IMR-90 (cell line): ENCODE measurements around the gene CENPP. TPM values are rescaled to one million over a fixed set of nuclear protein-coding genes. Genes with fewer than 3 reads are reported as not detected.
A peak's percentile ranks its signal among the peaks of the same experiment; 100 is the strongest.

Source experiments
- ATAC-seq: fragments of 200-7000 bp; cut with Tn5 transposase; 2 replicates; pipeline ENCODE4 v1.9.1; 2020; ENCODE audit warnings: low read depth, mild to moderate bottlenecking, moderate library complexity
- BruUV-seq: library from RNA; stranded (reverse); fragments of 400-500 nt; replicated peaks from 2 replicates; lab custom pipeline; 2021; lab: Mats Ljungman, UMichigan
- CTCF ChIA-PET: fragments of 300-600 bp; formaldehyde crosslinking; extraction: SDS; loops from one replicate; lab custom pipeline; 2021; ENCODE audit warnings: antibody characterized with exemption; lab: Yijun Ruan, JAX
- POLR2A ChIA-PET: fragments of 300-600 bp; sonication (Branson Sonifier 250); formaldehyde crosslinking; loops from one replicate; lab custom pipeline; 2022; ENCODE audit warnings: antibody characterized with exemption; ENCODE audit not compliant: unreplicated experiment; lab: Charles Lee
- DNase-seq: peaks from one replicate; pipeline ENCODE4 v3.0.0; 2013
- H2AFZ ChIP-seq: replicated peaks from 2 replicates; pipeline ENCODE3; 2013; ENCODE audit warnings: low read length, mild to moderate bottlenecking; ENCODE audit not compliant: poor library complexity
- H2AK5ac ChIP-seq: 2 replicates; pipeline ENCODE4 v1.6.1; 2013; ENCODE audit warnings: low read depth, low read length, inconsistent platforms
- H2AK9ac ChIP-seq: replicated peaks from 2 replicates; pipeline ENCODE3; 2013; ENCODE audit warnings: mild to moderate bottlenecking, low read depth, low read length, moderate library complexity; ENCODE audit not compliant: poor library complexity
- H2BK120ac ChIP-seq: 2 replicates; pipeline ENCODE4 v1.6.1; 2013; ENCODE audit warnings: low read depth, low read length, inconsistent platforms
- H2BK15ac ChIP-seq: 3 replicates; pipeline ENCODE4 v1.6.1; 2013; ENCODE audit warnings: low read depth, low read length, inconsistent platforms
- H2BK20ac ChIP-seq: 2 replicates; pipeline ENCODE4 v1.6.1; 2013; ENCODE audit warnings: low read depth, mild to moderate bottlenecking, inconsistent platforms, low read length, moderate library complexity
- H2BK5ac ChIP-seq: 2 replicates; pipeline ENCODE4 v1.6.1; 2013; ENCODE audit warnings: mild to moderate bottlenecking, low read depth, low read length, inconsistent platforms; ENCODE audit not compliant: poor library complexity, severe bottlenecking
- H3K14ac ChIP-seq: replicated peaks from 2 replicates; pipeline ENCODE4 v1.6.1; 2013; ENCODE audit warnings: low read depth, low read length, inconsistent platforms
- H3K18ac ChIP-seq: 2 replicates; pipeline ENCODE4 v1.6.1; 2013; ENCODE audit warnings: low read depth, low read length, control low read depth
- H3K23ac ChIP-seq: 2 replicates; pipeline ENCODE4 v1.6.1; 2013; ENCODE audit warnings: low read depth, low read length, inconsistent platforms
- H3K27ac ChIP-seq: 2 replicates; pipeline ENCODE4 v1.5.1; 2013; ENCODE audit warnings: mild to moderate bottlenecking, control low read depth, low read length; ENCODE audit not compliant: insufficient read depth
- H3K27me3 ChIP-seq: 2 replicates; pipeline ENCODE4 v1.6.1; 2013; ENCODE audit warnings: low read length; ENCODE audit not compliant: control insufficient read depth, insufficient read depth
- H3K36me3 ChIP-seq: 2 replicates; pipeline ENCODE4 v1.6.1; 2013; ENCODE audit warnings: low read length, mixed read lengths; ENCODE audit not compliant: control insufficient read depth, insufficient read depth
- H3K4ac ChIP-seq: 2 replicates; pipeline ENCODE4 v1.6.1; 2013; ENCODE audit warnings: low read depth, low read length, inconsistent platforms
- H3K4me1 ChIP-seq: 2 replicates; pipeline ENCODE4 v1.6.1; 2013; ENCODE audit warnings: low read length, mixed read lengths; ENCODE audit not compliant: control insufficient read depth, insufficient read depth
- H3K4me2 ChIP-seq: 2 replicates; pipeline ENCODE4 v1.6.1; 2013; ENCODE audit warnings: low read depth, mild to moderate bottlenecking, control low read depth, low read length, moderate library complexity
- H3K4me3 ChIP-seq: 2 replicates; pipeline ENCODE4 v1.5.1; 2013; ENCODE audit warnings: low read depth, mild to moderate bottlenecking, control low read depth, low read length, moderate library complexity; ENCODE audit not compliant: insufficient read depth
- H3K56ac ChIP-seq: 2 replicates; pipeline ENCODE4 v1.6.1; 2013; ENCODE audit warnings: low read length, inconsistent platforms; ENCODE audit not compliant: insufficient read depth; ENCODE audit errors: extremely low read depth
- H3K79me1 ChIP-seq, 2 experiments: 2 replicates each; pipeline ENCODE4 v1.6.1; 2013; ENCODE audit warnings: low read length in 2 of 2, inconsistent platforms in 1 of 2, low read depth in 1 of 2
- H3K9ac ChIP-seq: 2 replicates; pipeline ENCODE4 v1.6.1; 2013; ENCODE audit warnings: low read depth, low read length, control low read depth
- H3K9me1 ChIP-seq: 2 replicates; pipeline ENCODE4 v1.6.1; 2013; ENCODE audit warnings: low read length, inconsistent platforms; ENCODE audit not compliant: insufficient read depth
- H3K9me3 ChIP-seq: 2 replicates; pipeline ENCODE4 v1.6.1; 2013; ENCODE audit warnings: low read length; ENCODE audit not compliant: control insufficient read depth, insufficient read depth
- H4K20me1 ChIP-seq: 2 replicates; pipeline ENCODE4 v1.6.1; 2013; ENCODE audit warnings: low read length, inconsistent platforms; ENCODE audit not compliant: insufficient read depth
- H4K5ac ChIP-seq: 2 replicates; pipeline ENCODE4 v1.6.1; 2013; ENCODE audit warnings: mild to moderate bottlenecking, low read depth, low read length, control low read depth
- H4K8ac ChIP-seq, 2 experiments: 2 replicates each; pipeline ENCODE4 v1.6.1; 2013; ENCODE audit warnings: low read depth in 2 of 2, low read length in 2 of 2, control low read depth in 1 of 2, inconsistent platforms in 1 of 2
- H4K91ac ChIP-seq: 2 replicates; pipeline ENCODE4 v1.6.1; 2013; ENCODE audit warnings: low read depth, low read length, inconsistent platforms; ENCODE audit not compliant: insufficient read depth
- BHLHE40 ChIP-seq: fragments of 150-350 bp; IDR thresholded peaks from 2 replicates; pipeline ENCODE4 v1.6.1; 2016; ENCODE audit warnings: mild to moderate bottlenecking, low read depth, low read length
- CEBPB ChIP-seq: IDR thresholded peaks from 2 replicates; pipeline ENCODE4 v1.6.1; 2012; ENCODE audit warnings: low read depth, low read length, improper control_type of control experiment
- CHD1 ChIP-seq: IDR thresholded peaks from 2 replicates; pipeline ENCODE4 v1.6.1; 2012; ENCODE audit warnings: low read depth, low read length, improper control_type of control experiment
- CTCF ChIP-seq: conservative IDR thresholded peaks from 2 replicates; pipeline ENCODE4 v1.5.1; 2012; ENCODE audit warnings: mild to moderate bottlenecking, low read depth, low read length, improper control_type of control experiment
- ELK1 ChIP-seq: fragments of 150-350 bp; IDR thresholded peaks from 2 replicates; pipeline ENCODE4 v1.6.1; 2016; ENCODE audit warnings: low read depth, mild to moderate bottlenecking, low read length, moderate library complexity, borderline replicate concordance
- FOS ChIP-seq: fragments of 150-350 bp; IDR thresholded peaks from 2 replicates; pipeline ENCODE4 v1.6.1; 2016; ENCODE audit warnings: low read depth, low read length
- MAFK ChIP-seq: IDR thresholded peaks from 2 replicates; pipeline ENCODE4 v1.6.1; 2012; ENCODE audit warnings: low read depth, low read length, improper control_type of control experiment
- MAZ ChIP-seq: IDR thresholded peaks from 2 replicates; pipeline ENCODE4 v1.6.1; 2012; ENCODE audit warnings: low read depth, mild to moderate bottlenecking, low read length, improper control_type of control experiment, moderate library complexity, borderline replicate concordance
- MXI1 ChIP-seq: IDR thresholded peaks from 2 replicates; pipeline ENCODE4 v1.6.1; 2012; ENCODE audit warnings: low read depth, mild to moderate bottlenecking, low read length, moderate library complexity, borderline replicate concordance
- POLR2A ChIP-seq: IDR thresholded peaks from 2 replicates; pipeline ENCODE4 v1.6.1; 2012; ENCODE audit warnings: mild to moderate bottlenecking, low read depth, low read length
- RAD21 ChIP-seq: IDR thresholded peaks from 2 replicates; pipeline ENCODE4 v1.6.1; 2012; ENCODE audit warnings: low read length, improper control_type of control experiment
- RCOR1 ChIP-seq: IDR thresholded peaks from 2 replicates; pipeline ENCODE4 v1.6.1; 2012; ENCODE audit warnings: mild to moderate bottlenecking, low read length, improper control_type of control experiment; ENCODE audit not compliant: insufficient replicate concordance
- RFX5 ChIP-seq: IDR thresholded peaks from 2 replicates; pipeline ENCODE4 v1.8.0; 2012; ENCODE audit warnings: low read depth, mild to moderate bottlenecking, low read length, moderate library complexity
- USF2 ChIP-seq: fragments of 150-350 bp; IDR thresholded peaks from 2 replicates; pipeline ENCODE4 v1.6.1; 2017; ENCODE audit warnings: mild to moderate bottlenecking, antibody characterized with exemption, low read length, low read depth
- WGBS, 2 experiments: methylation state at CpG; one replicate each; pipeline versions ENCODE4 v1.1.5 to v1.1.7; 2013; ENCODE audit warnings: missing lambda C conversion rate in 2 of 2; ENCODE audit not compliant: insufficient read length in 1 of 2; ENCODE audit errors: extremely low coverage in 2 of 2; 5-methylcytosine and 5-hydroxymethylcytosine counted together
- dilution Hi-C: fragments of 300-500 bp; cut with HindIII; formaldehyde crosslinking; loops from one replicate; pipeline ENCODE4 v1.14.3; 2018; ENCODE audit warnings: low sequenced_read_pairs; ENCODE audit not compliant: unreplicated experiment
- in situ Hi-C: fragments of 300-500 bp; cut with MboI; formaldehyde crosslinking; loops from 3 replicates; pipeline ENCODE4 v1.14.3; 2019; ENCODE audit warnings: low sequenced_read_pairs, inconsistent platforms, mixed read lengths
- intact Hi-C: fragments of 100-400 bp; cut with micrococcal nuclease; formaldehyde crosslinking; loops from 2 replicates; pipeline ENCODE4 v1.10.0; 2022
- polyA plus RNA-seq, 3 experiments: library from polyadenylated mRNA; depleted of rRNA; stranded (reverse); fragments of >200 nt; gene quantifications; 2 replicates each; pipeline ENCODE4 v1.2.3, GENCODE V29; 2012; ENCODE audit warnings: low replicate concordance in 1 of 3
- total RNA-seq: library from RNA; depleted of rRNA; stranded (reverse); fragments of >200 nt; gene quantifications from 2 replicates; pipeline ENCODE4 v1.2.3, GENCODE V29; 2012

The CENPP gene
- total and polyA plus RNA-seq, 2 of the 4 experiments (the other 2 are of a cell fraction), result 1.4 to 2.0 TPM

- no peak overlapping the region for H3K4me3 ChIP-seq
- H4K91ac ChIP-seq, result peak overlapping the region; percentile 99
- 0% methylated on average over 1 of the region's 3 CpGs; no CpG with 5 or more reads in 1 of the 2 experiments for WGBS, 2 experiments
- H2AK5ac ChIP-seq, result peak overlapping the region; percentile 81; the same call in 1 of the 2 replicates
- peaks cover 26% of the 10 kb centered on the region for H3K4me1 ChIP-seq
- ATAC-seq, result peak; percentile 92
- in situ Hi-C loops, result no loop called here
- H3K14ac ChIP-seq, result peak overlapping the region; percentile 99
- H3K4ac ChIP-seq, result peak overlapping the region; percentile 98
- H2BK20ac ChIP-seq, result peak overlapping the region; percentile 97
- H2AFZ ChIP-seq, result peak overlapping the region; percentile 60
- BruUV-seq, result no TSS peak
- peak overlapping the region; percentile 93 for H2BK15ac ChIP-seq
- intact Hi-C loops, result no loop called here
- peak overlapping the region; percentile 85 for H2BK5ac ChIP-seq
- H3K79me1 ChIP-seq, result peaks cover 0 to 18% of the 10 kb centered on the region in 2 experiments; a peak in 2 of 4 replicates
- H3K27ac ChIP-seq, result peak overlapping the region; percentile 94
- H3K9me3 ChIP-seq, result no peaks in the 10 kb centered on the region
- H4K20me1 ChIP-seq, result no peaks in the 10 kb centered on the region
- H2AK9ac ChIP-seq, result peak overlapping the region; percentile 73
- H3K9ac ChIP-seq, result peak overlapping the region; percentile 60; the same call in 1 of the 2 replicates
- H2BK120ac ChIP-seq, result peak overlapping the region; percentile 99
- peaks cover 20% of the 10 kb centered on the region for H3K9me1 ChIP-seq
- ChIA-PET POLR2A (interaction anchor here (0.6 kb wide), 1 partner anchor 128 kb away, joined by 3 read pairs; no protein-coding TSS in a partner anchor), CTCF (interaction anchor here (0.7 kb wide), 1 partner anchor 120 kb away, joined by 3 read pairs; no protein-coding TSS in a partner anchor)
- H3K23ac ChIP-seq, result peak overlapping the region; percentile 96
- no peaks in the 10 kb centered on the region for H3K27me3 ChIP-seq
- peak; percentile 95 for DNase-seq
- peak overlapping the region; percentile 77 to 96 for H4K8ac ChIP-seq
- H3K56ac ChIP-seq, result peak overlapping the region; percentile 95
- no peaks in the 10 kb centered on the region for H3K36me3 ChIP-seq
- peak overlapping the region; percentile 65 for H3K4me2 ChIP-seq
- H4K5ac ChIP-seq, result peak overlapping the region; percentile 86
- dilution Hi-C loops, result no loop called here
- H3K18ac ChIP-seq, result peak overlapping the region; percentile 96
- TF ChIP-seq RAD21 (no peak; the same call in 1 of the 2 replicates), BHLHE40 (0 out of 2 replicates have a peak, but pooled peaks have one; percentile 21), ELK1 (no peak), RCOR1 (no peak), USF2 (no peak), RFX5 (no peak), MAFK (peak; percentile 80), CTCF (no peak), CHD1 (no peak), MXI1 (peak; percentile 46; the same call in 1 of the 2 replicates), MAZ (no peak), POLR2A (no peak), CEBPB (peak; percentile 97), FOS (peak; percentile 33)
These were observed 180.6 kb downstream of the CENPP start for GRCh38 chr9:92506184-92506857.
